H4 (cell line): ENCODE measurements around the gene PNMA6E. TPM values are rescaled to one million over a fixed set of nuclear protein-coding genes. Genes with fewer than 3 reads are reported as not detected.

ENCODE experiments used
- DNase-seq: peaks from one replicate; pipeline ENCODE4 v3.0.0-alpha.2; 2015; ENCODE audit warnings: low spot score
- total RNA-seq: library from RNA; depleted of rRNA; stranded (reverse); fragments of >200 nt; shearing (Covaris generic); gene quantifications from 2 replicates; pipeline ENCODE4 v1.2.3, GENCODE V29; 2014; rRNA removed

PNMA6E gene
- total RNA-seq, result not detected in 2 replicates

GRCh38 chrX:153401133-153401764 is at the start of gene PNMA6E:
Gene PNMA6E, minus strand, starts transcription at chrX:153401350. Its CDS starts 2,501 bp downstream, at chrX:153398849.
- no peak for DNase-seq

- no peak for DNase-seq
These were observed 49.8 kb upstream of the PNMA6E start for GRCh38 chrX:153450949-153451277.

DNA sequence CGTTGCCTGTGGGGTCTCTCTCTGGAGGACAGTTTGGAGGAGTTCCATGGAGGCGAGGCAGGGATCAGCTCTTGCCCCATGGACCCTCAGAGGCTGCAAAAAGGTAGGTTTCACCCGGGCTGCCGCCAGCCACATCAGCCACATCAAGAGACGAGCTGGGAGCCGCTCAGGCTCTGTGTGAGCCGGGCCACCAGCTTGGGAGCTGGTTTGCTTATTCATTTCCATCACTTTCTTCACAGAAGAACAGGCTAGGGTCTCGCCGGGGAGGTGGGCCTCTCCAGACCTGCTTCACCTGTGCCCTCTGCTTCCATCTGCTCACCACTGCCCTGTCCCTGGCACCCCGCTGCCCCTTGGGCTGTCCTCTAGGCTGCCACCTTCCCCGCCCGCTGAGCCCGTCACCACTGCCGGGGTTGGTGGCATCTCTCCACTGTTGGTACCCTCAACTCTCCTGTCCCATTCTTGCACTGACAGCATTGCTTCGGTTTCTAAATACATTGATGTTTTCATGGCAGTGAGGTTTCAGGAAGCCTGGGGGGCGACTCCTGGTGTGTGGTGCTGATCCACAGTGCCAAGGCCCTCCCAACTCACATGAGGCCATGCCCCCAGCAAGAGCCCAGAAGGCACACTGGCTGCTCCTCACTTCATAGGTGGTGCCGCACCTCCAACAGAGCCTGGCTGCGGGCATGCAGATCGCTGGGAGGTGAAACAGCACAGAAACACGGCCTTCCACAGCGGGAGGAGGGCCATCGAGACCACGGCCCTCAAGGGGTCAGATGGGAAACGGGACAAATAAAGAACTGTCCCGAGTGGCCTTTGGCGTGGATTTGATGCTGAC is 49.2 kb upstream of the PNMA6E start:
- no peak for DNase-seq

- no peak for DNase-seq
These were observed 48.4 kb upstream of the PNMA6E start for GRCh38 chrX:153449368-153450113.

GRCh38 chrX:153448556-153449367 is 47.6 kb upstream of the PNMA6E start:
- DNase-seq, result no peak

DNA sequence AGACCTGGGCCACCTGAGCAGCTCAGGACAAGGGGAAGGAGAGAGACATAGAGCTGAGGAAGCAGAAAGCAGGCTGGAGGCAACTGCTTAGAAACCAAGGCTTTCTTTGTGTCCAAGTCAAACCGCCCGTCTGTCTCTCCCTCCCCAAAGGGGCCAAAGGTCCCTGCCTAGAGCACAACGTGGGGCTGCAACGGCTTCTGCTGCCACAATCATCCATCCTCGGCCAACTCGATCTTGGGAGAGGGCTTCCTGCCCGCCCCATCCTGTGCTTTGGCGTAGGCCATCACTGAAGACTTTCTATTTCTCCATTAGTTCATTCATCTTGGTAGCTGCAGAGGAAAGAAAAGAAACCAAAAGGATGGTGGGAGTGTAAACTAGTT is 46.4 kb upstream of the PNMA6E start:
- no peak for DNase-seq

GRCh38 chrX:153446950-153447580 is 45.9 kb upstream of the PNMA6E start:
- no peak for DNase-seq

GRCh38 chrX:153446636-153446936 is 45.4 kb upstream of the PNMA6E start:
- DNase-seq, result no peak

- no peak for DNase-seq
These were observed 44.9 kb upstream of the PNMA6E start, which contains the start of gene TREX2 for GRCh38 chrX:153445856-153446635. Gene TREX2, minus strand, starts transcription at chrX:153446056. Its CDS starts 626 bp downstream, at chrX:153445430.

GRCh38 chrX:153445106-153445855 is 44.1 kb upstream of the PNMA6E start:
- DNase-seq, result no peak

GRCh38 chrX:153444333-153445011 is 43.3 kb upstream of the PNMA6E start:
- DNase-seq, result no peak

GRCh38 chrX:153443476-153444332 is 42.6 kb upstream of the PNMA6E start:
- DNase-seq, result no peak

GRCh38 chrX:153442463-153442862 is 41.3 kb upstream of the PNMA6E start:
- no peak for DNase-seq

- no peak for DNase-seq
These were observed 40.8 kb upstream of the PNMA6E start for GRCh38 chrX:153441981-153442380.

- DNase-seq, result no peak
These were observed 40.1 kb upstream of the PNMA6E start for GRCh38 chrX:153441296-153441695.

DNA sequence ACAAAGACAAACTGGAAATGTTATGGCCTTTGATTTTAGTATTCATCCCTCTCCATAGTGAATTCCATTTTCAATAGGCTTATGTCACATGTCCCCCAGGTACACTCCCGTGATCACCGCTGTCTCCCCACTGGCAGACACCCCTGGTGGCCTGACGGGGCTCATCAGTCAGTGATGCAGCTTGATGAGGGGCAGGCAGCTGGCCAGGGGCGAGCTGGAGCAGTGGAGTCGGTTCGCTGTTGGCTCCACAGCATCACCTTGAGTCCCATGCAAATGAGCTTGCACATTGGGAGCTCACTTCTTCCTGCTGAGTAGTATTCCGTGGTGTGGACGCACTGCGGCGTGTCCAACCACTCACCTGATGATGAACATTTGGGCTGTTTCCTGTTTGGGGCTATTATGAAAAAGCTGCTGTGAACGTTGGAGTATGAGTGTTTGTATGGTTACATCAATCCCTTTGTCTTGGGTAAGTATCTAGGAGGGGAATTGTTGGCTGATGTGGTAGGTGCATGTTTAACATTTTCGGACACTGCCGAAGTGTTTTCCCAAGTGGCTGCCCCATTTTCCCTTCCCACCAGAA is 39.5 kb upstream of the PNMA6E start:
- DNase-seq, result no peak

GRCh38 chrX:153439977-153440376 is 38.8 kb upstream of the PNMA6E start:
- no peak for DNase-seq

GRCh38 chrX:153438532-153438931 is 37.4 kb upstream of the PNMA6E start:
- DNase-seq, result peak; percentile 12
